C4-2B (cell line): ENCODE data around the gene NTNG1.

Source experiments
- ZFX ChIP-seq: fragments of 450-650 bp; IDR thresholded peaks from 2 replicates; pipeline ENCODE4 v1.6.1; 2017
- TF ChIP-seq, protein P1 (sequence below): fragments of 450-650 bp; conservative IDR thresholded peaks from 2 replicates; pipeline ENCODE4 v1.5.1; 2017; ENCODE audit warnings: mild to moderate bottlenecking

DNA sequence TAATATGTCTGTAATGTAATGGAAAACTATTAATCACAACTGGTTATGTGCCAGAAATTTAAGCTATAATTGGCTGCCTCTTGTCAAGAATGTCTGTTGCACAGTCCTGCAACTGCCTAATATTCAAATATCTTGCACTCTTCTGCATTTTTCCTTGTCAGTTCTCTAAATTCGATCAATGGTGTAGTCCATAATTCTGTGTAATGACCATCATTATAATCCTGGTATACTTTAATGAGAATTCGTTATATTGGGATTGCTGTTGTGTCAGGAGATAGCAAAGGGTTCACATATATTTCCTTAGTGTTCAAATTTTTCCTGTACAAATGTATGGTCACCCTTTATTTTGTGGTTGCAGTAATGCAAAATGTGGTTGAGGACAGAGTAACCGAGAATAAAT, 4.8 kb downstream of the NTNG1 start:
- TF ChIP-seq, protein P1, sequence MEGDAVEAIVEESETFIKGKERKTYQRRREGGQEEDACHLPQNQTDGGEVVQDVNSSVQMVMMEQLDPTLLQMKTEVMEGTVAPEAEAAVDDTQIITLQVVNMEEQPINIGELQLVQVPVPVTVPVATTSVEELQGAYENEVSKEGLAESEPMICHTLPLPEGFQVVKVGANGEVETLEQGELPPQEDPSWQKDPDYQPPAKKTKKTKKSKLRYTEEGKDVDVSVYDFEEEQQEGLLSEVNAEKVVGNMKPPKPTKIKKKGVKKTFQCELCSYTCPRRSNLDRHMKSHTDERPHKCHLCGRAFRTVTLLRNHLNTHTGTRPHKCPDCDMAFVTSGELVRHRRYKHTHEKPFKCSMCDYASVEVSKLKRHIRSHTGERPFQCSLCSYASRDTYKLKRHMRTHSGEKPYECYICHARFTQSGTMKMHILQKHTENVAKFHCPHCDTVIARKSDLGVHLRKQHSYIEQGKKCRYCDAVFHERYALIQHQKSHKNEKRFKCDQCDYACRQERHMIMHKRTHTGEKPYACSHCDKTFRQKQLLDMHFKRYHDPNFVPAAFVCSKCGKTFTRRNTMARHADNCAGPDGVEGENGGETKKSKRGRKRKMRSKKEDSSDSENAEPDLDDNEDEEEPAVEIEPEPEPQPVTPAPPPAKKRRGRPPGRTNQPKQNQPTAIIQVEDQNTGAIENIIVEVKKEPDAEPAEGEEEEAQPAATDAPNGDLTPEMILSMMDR = no peak
- no peak for TF ChIP-seq ZFX
